ENCODE data around the gene FAHD2A.
"Not testable (repeated sequence)": the region's sequence is repeated elsewhere in the genome, so short reads cannot be mapped to it uniquely, and the experiment has no call there.

DNA sequence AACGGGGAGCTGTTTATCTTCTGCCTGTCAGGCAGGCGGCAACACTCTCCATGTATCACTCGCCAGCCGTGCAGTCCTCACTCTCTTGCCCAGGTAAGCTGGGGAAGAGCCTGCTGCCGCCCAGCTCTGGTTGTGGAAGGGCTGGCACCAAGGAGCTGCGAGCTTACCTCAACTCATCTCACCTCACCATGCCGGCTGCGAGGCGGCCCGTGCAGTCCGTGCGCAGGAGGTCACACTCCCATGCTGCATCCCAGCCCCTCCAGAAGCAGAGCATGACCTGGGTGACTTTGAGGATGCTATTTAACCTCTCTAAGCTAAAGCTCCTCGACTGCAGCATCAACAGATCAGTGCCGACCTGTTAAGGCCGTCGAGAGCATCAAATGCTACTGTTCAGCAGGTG is 13.1 kb downstream of the FAHD2A start:
- not testable (repeated sequence) for TF ChIP-seq ZNF274 (IDR thresholded peaks at IDR 0.05; ENCODE audit: low read depth, low read length); SUZ12 (IDR thresholded peaks at IDR 0.05; ENCODE audit: extremely low read depth, insufficient read depth, insufficient read length); YY1 (IDR thresholded peaks at IDR 0.05; ENCODE audit: insufficient read depth, insufficient read length)

Measured in NT2/D1 (cell line).